H9 (cell line): Measurements from ENCODE around the gene DLEC1. TPM values are rescaled to one million over a fixed set of nuclear protein-coding genes. Genes with fewer than 3 reads are reported as not detected.
"Not testable (repeated sequence)": the region's sequence is repeated elsewhere in the genome, so short reads cannot be mapped to it uniquely, and the experiment has no call there.

ENCODE experiments used
- DNase-seq: peaks from one replicate; pipeline ENCODE4 v3.0.0-alpha.2; 2017
- H2AFZ ChIP-seq: one replicate; pipeline ENCODE4 v1.6.1; 2013; ENCODE audit warnings: mild to moderate bottlenecking, low read length, control low read depth, moderate library complexity
- H2AK5ac ChIP-seq: 2 replicates; pipeline ENCODE4 v1.6.1; 2013; ENCODE audit warnings: low read length, control low read depth, mixed read lengths; ENCODE audit not compliant: insufficient read length
- H2BK120ac ChIP-seq: one replicate; pipeline ENCODE4 v1.6.1; 2013; ENCODE audit warnings: low read depth, mild to moderate bottlenecking, low read length, control low read depth, inconsistent platforms; ENCODE audit not compliant: poor library complexity, severe bottlenecking
- H2BK12ac ChIP-seq: 2 replicates; pipeline ENCODE4 v1.6.1; 2013; ENCODE audit warnings: low read length, control low read depth, mixed read lengths, low read depth; ENCODE audit not compliant: insufficient read length
- H2BK15ac ChIP-seq: 2 replicates; pipeline ENCODE4 v1.6.1; 2013; ENCODE audit warnings: low read depth, low read length, control low read depth
- H2BK20ac ChIP-seq: one replicate; pipeline ENCODE4 v1.6.1; 2013; ENCODE audit warnings: low read depth, mild to moderate bottlenecking, low read length, control low read depth, inconsistent platforms; ENCODE audit not compliant: poor library complexity, severe bottlenecking
- H2BK5ac ChIP-seq: 2 replicates; pipeline ENCODE4 v1.6.1; 2013; ENCODE audit warnings: low read length, control low read depth, mixed read lengths; ENCODE audit not compliant: insufficient read length
- H3K14ac ChIP-seq: 2 replicates; pipeline ENCODE4 v1.6.1; 2013; ENCODE audit warnings: low read length, control low read depth; ENCODE audit not compliant: insufficient read depth
- H3K18ac ChIP-seq: 2 replicates; pipeline ENCODE4 v1.6.1; 2013; ENCODE audit warnings: low read depth, mild to moderate bottlenecking, mixed read lengths, low read length, control low read depth; ENCODE audit not compliant: insufficient read length
- H3K23ac ChIP-seq: 2 replicates; pipeline ENCODE4 v1.6.1; 2013; ENCODE audit warnings: low read length, control low read depth, mixed read lengths, low read depth; ENCODE audit not compliant: insufficient read length
- H3K23me2 ChIP-seq: 2 replicates; pipeline ENCODE4 v1.6.1; 2013; ENCODE audit warnings: low read depth, mild to moderate bottlenecking, mixed read lengths, low read length, control low read depth; ENCODE audit not compliant: insufficient read length, poor library complexity, severe bottlenecking
- H3K27ac ChIP-seq: 2 replicates; pipeline ENCODE4 v1.5.1; 2013; ENCODE audit warnings: low read length, control low read depth, mixed read lengths, low read depth; ENCODE audit not compliant: insufficient read length
- H3K27me3 ChIP-seq: 2 replicates; pipeline ENCODE4 v1.6.1; 2013; ENCODE audit warnings: low read length, control low read depth, inconsistent platforms; ENCODE audit not compliant: insufficient read depth
- H3K4ac ChIP-seq: 2 replicates; pipeline ENCODE4 v1.6.1; 2013; ENCODE audit warnings: low read depth, mild to moderate bottlenecking, control low read depth, inconsistent platforms, low read length, moderate library complexity
- H3K4me1 ChIP-seq: 2 replicates; pipeline ENCODE4 v1.6.1; 2013; ENCODE audit warnings: low read length, control low read depth, inconsistent platforms; ENCODE audit not compliant: insufficient read depth
- H3K4me2 ChIP-seq: 2 replicates; pipeline ENCODE4 v1.6.1; 2013; ENCODE audit warnings: low read length, control low read depth, mixed read lengths; ENCODE audit not compliant: insufficient read length, insufficient read depth
- H3K56ac ChIP-seq: 2 replicates; pipeline ENCODE4 v1.6.1; 2013; ENCODE audit warnings: low read depth, mild to moderate bottlenecking, mixed read lengths, low read length, control low read depth; ENCODE audit not compliant: insufficient read length
- H3K79me1 ChIP-seq: 2 replicates; pipeline ENCODE4 v1.6.1; 2013; ENCODE audit warnings: low read depth, mild to moderate bottlenecking, moderate library complexity, low read length, control low read depth, inconsistent platforms; ENCODE audit not compliant: insufficient read depth, poor library complexity, severe bottlenecking
- H3K79me2 ChIP-seq: 2 replicates; pipeline ENCODE4 v1.6.1; 2013; ENCODE audit warnings: low read length, control low read depth, inconsistent platforms; ENCODE audit not compliant: insufficient read depth
- H3K9ac ChIP-seq: 2 replicates; pipeline ENCODE4 v1.6.1; 2013; ENCODE audit warnings: low read length, control low read depth, mixed read lengths; ENCODE audit not compliant: insufficient read length; ENCODE audit errors: extremely low read depth
- H3K9me3 ChIP-seq: one replicate; pipeline ENCODE4 v1.6.1; 2013; ENCODE audit warnings: low read depth, low read length, inconsistent platforms; ENCODE audit not compliant: control insufficient read depth
- H3T11ph ChIP-seq: one replicate; pipeline ENCODE4 v1.6.1; 2013; ENCODE audit warnings: mild to moderate bottlenecking, low read length, control low read depth, inconsistent platforms
- H4K20me1 ChIP-seq: one replicate; pipeline ENCODE4 v1.6.1; 2013; ENCODE audit not compliant: control insufficient read depth, insufficient read length, insufficient read depth
- H4K5ac ChIP-seq: 2 replicates; pipeline ENCODE4 v1.6.1; 2013; ENCODE audit warnings: low read depth, mild to moderate bottlenecking, mixed read lengths, low read length, control low read depth; ENCODE audit not compliant: insufficient read length
- H4K8ac ChIP-seq: replicated peaks from 2 replicates; pipeline ENCODE4 v1.6.1; 2013; ENCODE audit warnings: low read length, control low read depth, mixed read lengths, low read depth; ENCODE audit not compliant: insufficient read length
- H4K91ac ChIP-seq: 2 replicates; pipeline ENCODE4 v1.6.1; 2013; ENCODE audit warnings: low read depth, mild to moderate bottlenecking, moderate library complexity, mixed read lengths, low read length, control low read depth; ENCODE audit not compliant: insufficient read length
- H3K27ac Mint-ChIP-seq, 3 experiments: 2 replicates in 2 of 3; 3 replicates in 1 of 3; pipeline ENCODE4 v1.8.0; 2020 to 2021; ENCODE audit warnings: mixed read lengths in 3 of 3, mild to moderate bottlenecking in 1 of 3, moderate library complexity in 1 of 3
- H3K27me3 Mint-ChIP-seq: 2 replicates; pipeline ENCODE4 v1.8.0; 2021; ENCODE audit warnings: low read depth, mild to moderate bottlenecking, moderate library complexity, mixed read lengths
- H3K36me3 Mint-ChIP-seq, 3 experiments: 2 replicates in 2 of 3; 3 replicates in 1 of 3; pipeline ENCODE4 v1.8.0; 2020 to 2021; ENCODE audit warnings: low read depth in 3 of 3, mixed read lengths in 3 of 3; ENCODE audit not compliant: insufficient read depth in 1 of 3
- H3K4me1 Mint-ChIP-seq, 2 experiments: 2 replicates each; pipeline ENCODE4 v1.8.0; 2020; ENCODE audit warnings: mixed read lengths in 2 of 2
- H3K4me3 Mint-ChIP-seq, 2 experiments: 2 replicates in 1 of 2; 3 replicates in 1 of 2; pipeline ENCODE4 v1.8.0; 2020 to 2021; ENCODE audit warnings: mild to moderate bottlenecking in 2 of 2, mixed read lengths in 2 of 2, moderate library complexity in 1 of 2
- H3K9me3 Mint-ChIP-seq, 2 experiments: 2 replicates in 1 of 2; 3 replicates in 1 of 2; pipeline ENCODE4 v1.8.0; 2020; ENCODE audit warnings: mild to moderate bottlenecking in 2 of 2, mixed read lengths in 2 of 2, moderate library complexity in 1 of 2
- WGBS: extraction: QIAGEN DNeasy Blood & Tissue Kit; methylation state at CpG from one replicate; pipeline ENCODE4 v1.1.7; 2013; ENCODE audit warnings: missing lambda C conversion rate, low lambda C conversion rate, mixed read lengths; ENCODE audit not compliant: insufficient read length; ENCODE audit errors: extremely low coverage; 5-methylcytosine and 5-hydroxymethylcytosine counted together
- total RNA-seq: library from RNA; stranded (reverse); gene quantifications from 2 replicates; pipeline ENCODE4 v1.2.1, GENCODE V29; 2021
- TF ChIP-seq, protein P1 (sequence below): fragments of 200-600 bp; sonication (generic); conservative IDR thresholded peaks from 3 replicates; pipeline ENCODE4 v1.8.0; 2021; ENCODE audit warnings: antibody characterized with exemption, mild to moderate bottlenecking

Gene DLEC1
- total RNA-seq, 1 experiment from 2014 or later: 2.1 TPM

DNA sequence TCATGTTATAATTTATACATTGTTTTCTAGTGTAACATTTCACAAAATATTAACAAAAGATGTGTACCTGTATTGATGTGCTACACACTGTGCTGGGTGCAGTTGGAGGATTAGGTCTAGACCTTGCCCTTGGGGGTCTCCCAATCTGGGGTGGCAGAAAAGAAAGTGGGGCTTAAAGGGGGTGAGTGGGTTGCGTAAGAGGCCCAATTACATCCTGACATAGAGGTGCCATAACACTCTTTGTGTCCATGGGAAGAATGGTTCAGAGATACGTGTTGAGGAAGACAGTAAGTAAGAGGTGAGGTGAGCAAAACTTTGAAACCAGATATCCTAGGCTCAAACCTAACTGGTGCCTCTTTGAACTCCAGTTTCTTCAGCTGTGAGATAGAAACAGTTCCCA is 31.0 kb downstream of the DLEC1 start:
- Histone ChIP-seq H3T11ph (no peak overlapping the region), H3K18ac (no peak overlapping the region), H3K27me3 (no peaks in the 10 kb centered on the region), H3K4me1 (peaks cover 6% of the 10 kb centered on the region), H3K56ac (no peak overlapping the region), H3K23me2 (no peaks in the 10 kb centered on the region), H3K79me1 (no peaks in the 10 kb centered on the region), H3K79me2 (no peaks in the 10 kb centered on the region), H2BK120ac (no peak overlapping the region), H3K14ac (no peak overlapping the region), H2AFZ (no peak overlapping the region), H4K91ac (no peak overlapping the region), H4K5ac (no peak overlapping the region), H2BK5ac (no peak overlapping the region), H4K20me1 (no peaks in the 10 kb centered on the region), H3K9ac (no peak overlapping the region), H2BK12ac (no peak overlapping the region), H3K4me2 (no peak overlapping the region), H3K23ac (no peak overlapping the region), H4K8ac (no peak overlapping the region), H2BK15ac (no peak overlapping the region), H3K9me3 (no peaks in the 10 kb centered on the region), H2AK5ac (no peak overlapping the region), H2BK20ac (no peak overlapping the region), H3K4ac (no peak overlapping the region), H3K27ac (no peak overlapping the region)
- Mint-ChIP-seq H3K9me3 (peaks cover 21 to 23% of the 10 kb centered on the region in 2 experiments), H3K27ac (no peak overlapping the region), H3K36me3 (peaks cover 10 to 19% (median 13%) of the 10 kb centered on the region in 3 experiments), H3K4me1 (no peaks in the 10 kb centered on the region; a peak in 1 of 4 replicates), H3K4me3 (no peak overlapping the region), H3K27me3 (no peaks in the 10 kb centered on the region; the same call in 1 of the 2 replicates)
- TF ChIP-seq, protein P1, sequence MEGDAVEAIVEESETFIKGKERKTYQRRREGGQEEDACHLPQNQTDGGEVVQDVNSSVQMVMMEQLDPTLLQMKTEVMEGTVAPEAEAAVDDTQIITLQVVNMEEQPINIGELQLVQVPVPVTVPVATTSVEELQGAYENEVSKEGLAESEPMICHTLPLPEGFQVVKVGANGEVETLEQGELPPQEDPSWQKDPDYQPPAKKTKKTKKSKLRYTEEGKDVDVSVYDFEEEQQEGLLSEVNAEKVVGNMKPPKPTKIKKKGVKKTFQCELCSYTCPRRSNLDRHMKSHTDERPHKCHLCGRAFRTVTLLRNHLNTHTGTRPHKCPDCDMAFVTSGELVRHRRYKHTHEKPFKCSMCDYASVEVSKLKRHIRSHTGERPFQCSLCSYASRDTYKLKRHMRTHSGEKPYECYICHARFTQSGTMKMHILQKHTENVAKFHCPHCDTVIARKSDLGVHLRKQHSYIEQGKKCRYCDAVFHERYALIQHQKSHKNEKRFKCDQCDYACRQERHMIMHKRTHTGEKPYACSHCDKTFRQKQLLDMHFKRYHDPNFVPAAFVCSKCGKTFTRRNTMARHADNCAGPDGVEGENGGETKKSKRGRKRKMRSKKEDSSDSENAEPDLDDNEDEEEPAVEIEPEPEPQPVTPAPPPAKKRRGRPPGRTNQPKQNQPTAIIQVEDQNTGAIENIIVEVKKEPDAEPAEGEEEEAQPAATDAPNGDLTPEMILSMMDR: no peak
- DNase-seq: no peak
- WGBS: no CpG with 5 or more reads among the region's 2 CpGs

DNA sequence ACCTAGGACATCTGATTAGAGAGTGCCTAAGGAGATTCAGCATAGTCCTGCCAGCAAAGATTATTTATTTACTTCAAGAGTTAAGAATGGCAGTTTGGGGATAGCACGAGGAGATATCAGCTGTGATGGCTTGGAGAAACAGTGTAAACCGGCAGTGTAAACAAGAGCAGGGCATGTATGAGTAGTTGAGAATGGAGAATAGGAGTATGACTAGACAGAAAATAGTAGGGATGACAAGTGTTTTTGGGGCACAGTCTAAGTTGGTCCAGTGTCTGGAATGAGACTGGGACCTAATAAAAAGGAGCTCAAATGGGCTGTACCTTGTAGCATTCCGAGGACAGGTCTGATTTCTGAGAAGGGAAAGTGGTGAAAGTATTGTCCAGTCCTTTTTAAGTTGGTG is 38.1 kb downstream of the DLEC1 start:
- H3K27ac ChIP-seq, H3K23me2 ChIP-seq, H3K14ac ChIP-seq, H3K79me1 ChIP-seq, H3K18ac ChIP-seq, H3K4me2 ChIP-seq, H2BK15ac ChIP-seq, H2AFZ ChIP-seq, H2BK20ac ChIP-seq, H2BK120ac ChIP-seq, H3K27me3 Mint-ChIP-seq, H3K27me3 ChIP-seq, H3K9ac ChIP-seq, H3K79me2 ChIP-seq, DNase-seq, H3K4me1 ChIP-seq, H4K91ac ChIP-seq, H4K8ac ChIP-seq, H3K23ac ChIP-seq, H3K4ac ChIP-seq, H2BK5ac ChIP-seq, H3K4me3 Mint-ChIP-seq, H3K56ac ChIP-seq, H3K9me3 ChIP-seq, H4K20me1 ChIP-seq, H3K27ac Mint-ChIP-seq, H2BK12ac ChIP-seq, H3T11ph ChIP-seq, H4K5ac ChIP-seq, H2AK5ac ChIP-seq: not testable (repeated sequence)
- peaks cover 42 to 44% of the 10 kb centered on the region in 2 experiments for H3K9me3 Mint-ChIP-seq
- H3K36me3 Mint-ChIP-seq: peaks cover 14 to 27% (median 25%) of the 10 kb centered on the region in 3 experiments
- H3K4me1 Mint-ChIP-seq: peaks cover 9 to 22% of the 10 kb centered on the region in 2 experiments
- no CpG with 5 or more reads among the region's 3 CpGs for WGBS
